ENCODE results near the gene MCTP1.
A peak's percentile ranks its signal among the peaks of the same experiment; 100 is the strongest.
"Not testable (repeated sequence)": the region's sequence is repeated elsewhere in the genome, so short reads cannot be mapped to it uniquely, and the experiment has no call there.

The MCTP1 gene

GRCh38 chr5:95018946-95019345 is 265.9 kb downstream of the MCTP1 start:
- no peak for DNase-seq (ENCODE audit: low read depth in 1 of 2, low spot score in 1 of 2)
- in situ Hi-C loops (cut with HindIII; ENCODE audit: low pct_unique_long_range_greater_than_20kb, low sequenced_read_pairs): no loop called here
- no peak for TF ChIP-seq JUND (IDR thresholded peaks at IDR 0.05; ENCODE audit: low read depth)

- in situ Hi-C loops (cut with HindIII; ENCODE audit: low pct_unique_long_range_greater_than_20kb, low sequenced_read_pairs): no loop called here
- DNase-seq (ENCODE audit: low read depth in 1 of 2, low spot score in 1 of 2): no peak
- TF ChIP-seq JUND (IDR thresholded peaks at IDR 0.05; ENCODE audit: low read depth): no peak
Observed at GRCh38 chr5:95018511-95018910, 266.4 kb downstream of the MCTP1 start.

GRCh38 chr5:95009812-95010211 is 275.1 kb downstream of the MCTP1 start:
- TF ChIP-seq JUND (IDR thresholded peaks at IDR 0.05; ENCODE audit: low read depth): no peak
- in situ Hi-C loops (cut with HindIII; ENCODE audit: low pct_unique_long_range_greater_than_20kb, low sequenced_read_pairs): no loop called here
- DNase-seq (ENCODE audit: low read depth in 1 of 2, low spot score in 1 of 2): no peak

GRCh38 chr5:95007921-95008597 is 276.8 kb downstream of the MCTP1 start:
- in situ Hi-C loops (cut with HindIII; ENCODE audit: low pct_unique_long_range_greater_than_20kb, low sequenced_read_pairs): no loop called here
- no peak for DNase-seq (ENCODE audit: low read depth in 1 of 2, low spot score in 1 of 2)
- no peak for TF ChIP-seq JUND (IDR thresholded peaks at IDR 0.05; ENCODE audit: low read depth)

GRCh38 chr5:95005811-95006210 is 279.1 kb downstream of the MCTP1 start:
- no peak for DNase-seq (ENCODE audit: low read depth in 1 of 2, low spot score in 1 of 2)
- no peak for TF ChIP-seq JUND (IDR thresholded peaks at IDR 0.05; ENCODE audit: low read depth)
- in situ Hi-C loops (cut with HindIII; ENCODE audit: low pct_unique_long_range_greater_than_20kb, low sequenced_read_pairs): no loop called here

- TF ChIP-seq JUND (IDR thresholded peaks at IDR 0.05; ENCODE audit: low read depth): no peak
- in situ Hi-C loops (cut with HindIII; ENCODE audit: low pct_unique_long_range_greater_than_20kb, low sequenced_read_pairs): no loop called here
- DNase-seq (ENCODE audit: low read depth in 1 of 2, low spot score in 1 of 2): no peak
Observed at GRCh38 chr5:94998670-94999069, 286.2 kb downstream of the MCTP1 start.

GRCh38 chr5:94994537-94994936 is 290.4 kb downstream of the MCTP1 start:
- in situ Hi-C loops (cut with HindIII; ENCODE audit: low pct_unique_long_range_greater_than_20kb, low sequenced_read_pairs); DNase-seq (ENCODE audit: low read depth in 1 of 2, low spot score in 1 of 2): not testable (repeated sequence)

GRCh38 chr5:94993491-94993890 is 291.4 kb downstream of the MCTP1 start:
- DNase-seq (ENCODE audit: low read depth in 1 of 2, low spot score in 1 of 2): no peak
- no peak for TF ChIP-seq JUND (IDR thresholded peaks at IDR 0.05; ENCODE audit: low read depth)
- in situ Hi-C loops (cut with HindIII; ENCODE audit: low pct_unique_long_range_greater_than_20kb, low sequenced_read_pairs): no loop called here

- DNase-seq (ENCODE audit: low read depth in 1 of 2, low spot score in 1 of 2): no peak
- TF ChIP-seq JUND (IDR thresholded peaks at IDR 0.05; ENCODE audit: low read depth): no peak
- in situ Hi-C loops (cut with HindIII; ENCODE audit: low pct_unique_long_range_greater_than_20kb, low sequenced_read_pairs): no loop called here
Observed at GRCh38 chr5:94992325-94992724, 292.6 kb downstream of the MCTP1 start.

- no peak for TF ChIP-seq JUND (IDR thresholded peaks at IDR 0.05; ENCODE audit: low read depth)
- no peak for DNase-seq (ENCODE audit: low read depth in 1 of 2, low spot score in 1 of 2)
- in situ Hi-C loops (cut with HindIII; ENCODE audit: low pct_unique_long_range_greater_than_20kb, low sequenced_read_pairs): no loop called here
Observed at GRCh38 chr5:94983861-94984535, 300.9 kb downstream of the MCTP1 start.

GRCh38 chr5:94977437-94977836 is 307.5 kb downstream of the MCTP1 start:
- in situ Hi-C loops (cut with HindIII; ENCODE audit: low pct_unique_long_range_greater_than_20kb, low sequenced_read_pairs): no loop called here
- TF ChIP-seq JUND (IDR thresholded peaks at IDR 0.05; ENCODE audit: low read depth): no peak
- DNase-seq (ENCODE audit: low read depth in 1 of 2, low spot score in 1 of 2): no peak

GRCh38 chr5:94976853-94977252 is 308.0 kb downstream of the MCTP1 start:
- in situ Hi-C loops (cut with HindIII; ENCODE audit: low pct_unique_long_range_greater_than_20kb, low sequenced_read_pairs): no loop called here
- no peak for TF ChIP-seq JUND (IDR thresholded peaks at IDR 0.05; ENCODE audit: low read depth)
- no peak for DNase-seq (ENCODE audit: low read depth in 1 of 2, low spot score in 1 of 2)

- no peak for TF ChIP-seq JUND (IDR thresholded peaks at IDR 0.05; ENCODE audit: low read depth)
- in situ Hi-C loops (cut with HindIII; ENCODE audit: low pct_unique_long_range_greater_than_20kb, low sequenced_read_pairs): no loop called here
- DNase-seq (ENCODE audit: low read depth in 1 of 2, low spot score in 1 of 2): no peak
Observed at GRCh38 chr5:94972268-94972667, 312.6 kb downstream of the MCTP1 start.

GRCh38 chr5:94969174-94969573 is 315.7 kb downstream of the MCTP1 start:
- in situ Hi-C loops (cut with HindIII; ENCODE audit: low pct_unique_long_range_greater_than_20kb, low sequenced_read_pairs): no loop called here
- DNase-seq (ENCODE audit: low read depth in 1 of 2, low spot score in 1 of 2): peak in 1 of 2 experiments; percentile 29

More at GRCh38 chr5:94969174-94969573, 315.7 kb downstream of the MCTP1 start:
- TF ChIP-seq JUND (IDR thresholded peaks at IDR 0.05; ENCODE audit: low read depth): no peak
